Upper lobe of right lung (tissue), 1 donor: Measurements from ENCODE around the gene LHFPL2. TPM values are rescaled to one million over a fixed set of nuclear protein-coding genes. Genes with fewer than 3 reads are reported as not detected.

ENCODE experiments used
- ATAC-seq: fragments of 200-7000 bp; cut with Tn5 transposase; one replicate; pipeline ENCODE4 v1.9.1; 2020; ENCODE audit warnings: mild to moderate bottlenecking, moderate library complexity
- DNase-seq: peaks from one replicate; pipeline ENCODE4 v3.0.0-alpha.2; 2020
- H3K27ac ChIP-seq: fragments of 200-600 bp; one replicate; pipeline ENCODE4 v1.8.0; 2022
- H3K27me3 ChIP-seq: fragments of 200-600 bp; one replicate; pipeline ENCODE4 v1.8.0; 2022; ENCODE audit warnings: mild to moderate bottlenecking
- H3K36me3 ChIP-seq: fragments of 200-600 bp; one replicate; pipeline ENCODE4 v1.8.0; 2022
- H3K4me1 ChIP-seq: fragments of 200-600 bp; one replicate; pipeline ENCODE4 v1.8.0; 2022
- H3K4me3 ChIP-seq: fragments of 200-600 bp; one replicate; pipeline ENCODE4 v1.8.0; 2022; ENCODE audit warnings: mild to moderate bottlenecking
- H3K9me3 ChIP-seq: fragments of 200-600 bp; one replicate; pipeline ENCODE4 v1.8.0; 2022
- intact Hi-C: fragments of 100-400 bp; cut with DNase I; formaldehyde crosslinking; loops from one replicate; pipeline ENCODE4 v1.11.0; 2022
- total RNA-seq: library from RNA; stranded (reverse); fragmentation: NEBNext Ultra II Directional; extraction: Animal tissue kit (Norgen Biotek cat#: 25700); gene quantifications from one replicate; pipeline ENCODE4 v1.2.1, GENCODE V29; 2021
- TF ChIP-seq, protein P1 (sequence below): fragments of 200-600 bp; IDR thresholded peaks from one replicate; pipeline ENCODE4 v1.8.0; 2022; ENCODE audit warnings: antibody characterized with exemption
- donor health status: DM: no; HTN: yes; CAD: no; lungs with severe emphysema.

Gene LHFPL2
- total RNA-seq, 1 donor from 2014 or later, result 41.0 TPM

- TF ChIP-seq, protein P1, sequence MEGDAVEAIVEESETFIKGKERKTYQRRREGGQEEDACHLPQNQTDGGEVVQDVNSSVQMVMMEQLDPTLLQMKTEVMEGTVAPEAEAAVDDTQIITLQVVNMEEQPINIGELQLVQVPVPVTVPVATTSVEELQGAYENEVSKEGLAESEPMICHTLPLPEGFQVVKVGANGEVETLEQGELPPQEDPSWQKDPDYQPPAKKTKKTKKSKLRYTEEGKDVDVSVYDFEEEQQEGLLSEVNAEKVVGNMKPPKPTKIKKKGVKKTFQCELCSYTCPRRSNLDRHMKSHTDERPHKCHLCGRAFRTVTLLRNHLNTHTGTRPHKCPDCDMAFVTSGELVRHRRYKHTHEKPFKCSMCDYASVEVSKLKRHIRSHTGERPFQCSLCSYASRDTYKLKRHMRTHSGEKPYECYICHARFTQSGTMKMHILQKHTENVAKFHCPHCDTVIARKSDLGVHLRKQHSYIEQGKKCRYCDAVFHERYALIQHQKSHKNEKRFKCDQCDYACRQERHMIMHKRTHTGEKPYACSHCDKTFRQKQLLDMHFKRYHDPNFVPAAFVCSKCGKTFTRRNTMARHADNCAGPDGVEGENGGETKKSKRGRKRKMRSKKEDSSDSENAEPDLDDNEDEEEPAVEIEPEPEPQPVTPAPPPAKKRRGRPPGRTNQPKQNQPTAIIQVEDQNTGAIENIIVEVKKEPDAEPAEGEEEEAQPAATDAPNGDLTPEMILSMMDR, result no peak
- intact Hi-C loops, result no loop called here
- ATAC-seq (no peak), DNase-seq (no peak)
- Histone ChIP-seq H3K27me3 (no peaks in the 10 kb centered on the region), H3K4me3 (no peak overlapping the region), H3K36me3 (no peaks in the 10 kb centered on the region), H3K27ac (no peak overlapping the region), H3K9me3 (no peaks in the 10 kb centered on the region), H3K4me1 (peaks cover 34% of the 10 kb centered on the region)
Measured at GRCh38 chr5:78568676-78569075, 79.9 kb downstream of the LHFPL2 start.

- Histone ChIP-seq H3K36me3 (no peaks in the 10 kb centered on the region), H3K9me3 (no peaks in the 10 kb centered on the region), H3K4me1 (peaks cover 34% of the 10 kb centered on the region), H3K4me3 (no peak overlapping the region), H3K27me3 (no peaks in the 10 kb centered on the region), H3K27ac (no peak overlapping the region)
- ATAC-seq (no peak), DNase-seq (no peak)
- TF ChIP-seq, protein P1, result no peak
- intact Hi-C loops, result no loop called here
Measured at GRCh38 chr5:78568212-78568611, 80.4 kb downstream of the LHFPL2 start.

DNA sequence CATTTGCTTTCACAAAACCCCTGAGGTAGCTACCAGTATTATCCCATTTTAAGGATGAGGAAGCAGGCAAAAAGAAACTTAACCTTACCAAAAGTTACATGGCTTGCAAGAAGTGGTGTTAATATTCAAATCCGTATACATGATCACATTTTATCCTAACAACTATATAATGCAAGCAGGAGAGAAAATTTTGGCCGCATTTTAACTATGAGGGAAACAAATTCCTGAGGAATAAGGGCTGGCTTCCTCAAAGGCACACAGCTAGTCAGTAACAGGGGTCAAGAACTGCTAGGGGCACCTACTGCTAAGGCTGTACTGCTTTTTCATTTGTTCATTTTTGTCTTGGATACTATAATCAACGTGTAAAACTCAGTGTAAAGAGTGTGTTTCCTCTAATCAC is 81.0 kb downstream of the LHFPL2 start:
- DNase-seq, result no peak
- TF ChIP-seq, protein P1, result no peak
- no peaks in the 10 kb centered on the region for H3K36me3 ChIP-seq
- peaks cover 31% of the 10 kb centered on the region for H3K4me1 ChIP-seq
- no peak overlapping the region for H3K27ac ChIP-seq
- no peak overlapping the region for H3K4me3 ChIP-seq
- no peak for ATAC-seq
- no peaks in the 10 kb centered on the region for H3K27me3 ChIP-seq
- H3K9me3 ChIP-seq, result no peaks in the 10 kb centered on the region
- intact Hi-C loops, result no loop called here

DNA sequence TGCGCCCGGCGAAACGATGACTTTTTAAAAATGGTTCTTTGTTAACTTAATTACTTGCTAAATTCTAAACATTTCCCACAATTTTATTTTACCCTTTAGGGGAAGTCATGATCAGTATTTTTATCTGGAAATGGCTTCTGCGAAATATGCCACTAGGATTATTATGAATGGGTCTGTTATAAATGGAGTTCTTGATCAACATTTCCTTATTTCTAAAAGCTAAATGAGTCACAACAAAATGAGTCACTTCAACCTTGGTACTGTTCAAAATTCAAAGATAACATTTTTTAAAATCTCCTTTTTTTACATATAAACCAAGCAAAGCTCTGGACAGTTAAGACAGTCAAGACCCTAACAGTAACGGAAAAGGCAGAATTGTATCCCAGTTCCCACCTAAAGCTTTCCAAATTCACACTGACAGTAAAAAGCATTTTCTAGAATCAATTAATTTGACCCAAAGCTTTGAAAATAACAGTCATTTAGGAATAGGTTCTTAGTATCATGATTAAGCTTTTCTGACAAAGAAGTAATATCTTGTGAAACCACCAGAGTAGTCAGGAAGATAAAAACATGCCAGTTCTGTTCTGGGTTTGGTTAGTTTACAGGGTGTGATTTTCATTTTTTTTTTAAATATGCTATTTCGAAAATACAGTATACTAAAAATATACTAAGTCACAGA is 81.7 kb downstream of the LHFPL2 start:
- H3K4me3 ChIP-seq, result no peak overlapping the region
- no peak for DNase-seq
- no peaks in the 10 kb centered on the region for H3K9me3 ChIP-seq
- TF ChIP-seq, protein P1, result no peak
- no peaks in the 10 kb centered on the region for H3K36me3 ChIP-seq
- no peak for ATAC-seq
- no peaks in the 10 kb centered on the region for H3K27me3 ChIP-seq
- no peak overlapping the region for H3K27ac ChIP-seq
- intact Hi-C loops, result no loop called here
- H3K4me1 ChIP-seq, result peaks cover 31% of the 10 kb centered on the region

DNA sequence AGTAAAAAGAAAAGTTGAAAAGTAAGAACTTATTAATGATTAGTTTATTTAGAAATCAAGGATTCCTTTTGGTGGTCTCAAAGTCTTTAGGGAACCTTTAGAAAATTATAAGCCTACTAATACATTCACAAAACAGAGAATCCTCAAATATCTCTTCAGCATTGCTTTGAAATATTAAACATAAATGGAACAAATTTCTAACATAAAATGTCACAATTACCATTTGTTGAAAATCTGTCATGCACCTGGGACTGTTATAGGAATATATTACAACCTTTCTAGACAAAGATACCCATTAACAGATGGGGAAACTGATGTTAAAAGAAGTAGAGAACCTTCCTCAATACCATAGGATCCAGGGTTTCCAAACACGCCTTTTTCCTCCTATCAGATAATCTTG is 83.2 kb downstream of the LHFPL2 start:
- TF ChIP-seq, protein P1, result no peak

DNA sequence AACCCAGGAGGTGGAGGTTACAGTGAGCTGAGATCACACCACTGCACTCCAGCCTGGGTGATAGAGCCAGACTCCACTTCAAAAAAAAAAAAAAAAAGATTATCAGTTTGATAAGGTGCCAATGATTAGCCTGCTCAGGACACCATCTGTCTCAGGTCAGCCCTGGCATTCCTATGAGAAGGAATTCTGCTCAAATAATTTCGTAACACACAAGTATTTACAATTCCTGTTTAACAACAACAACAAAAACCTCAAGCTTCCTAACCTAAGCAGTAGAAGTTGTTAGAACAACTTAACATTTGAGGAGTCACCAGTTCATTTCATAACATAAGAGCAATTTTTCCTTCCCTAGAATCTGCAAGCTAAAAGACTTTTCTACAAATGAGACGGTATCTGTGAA is 85.0 kb downstream of the LHFPL2 start:
- ATAC-seq, result no peak
- intact Hi-C loops, result no loop called here
- TF ChIP-seq, protein P1, result no peak

More for the DNA sequence above, 83.2 kb downstream of the LHFPL2 start:
- Histone ChIP-seq H3K9me3 (no peaks in the 10 kb centered on the region), H3K27ac (no peak overlapping the region), H3K27me3 (no peaks in the 10 kb centered on the region), H3K4me3 (no peak overlapping the region), H3K4me1 (peaks cover 31% of the 10 kb centered on the region), H3K36me3 (no peaks in the 10 kb centered on the region)
- no peak for DNase-seq
- intact Hi-C loops, result no loop called here
- ATAC-seq, result no peak

More for the DNA sequence above, 85.0 kb downstream of the LHFPL2 start:
- Histone ChIP-seq H3K4me1 (peaks cover 18% of the 10 kb centered on the region), H3K9me3 (no peaks in the 10 kb centered on the region), H3K27ac (no peak overlapping the region), H3K4me3 (no peak overlapping the region), H3K27me3 (no peaks in the 10 kb centered on the region), H3K36me3 (no peaks in the 10 kb centered on the region)
- no peak for DNase-seq
